Measurements from ENCODE around the gene NFAT5.

DNA sequence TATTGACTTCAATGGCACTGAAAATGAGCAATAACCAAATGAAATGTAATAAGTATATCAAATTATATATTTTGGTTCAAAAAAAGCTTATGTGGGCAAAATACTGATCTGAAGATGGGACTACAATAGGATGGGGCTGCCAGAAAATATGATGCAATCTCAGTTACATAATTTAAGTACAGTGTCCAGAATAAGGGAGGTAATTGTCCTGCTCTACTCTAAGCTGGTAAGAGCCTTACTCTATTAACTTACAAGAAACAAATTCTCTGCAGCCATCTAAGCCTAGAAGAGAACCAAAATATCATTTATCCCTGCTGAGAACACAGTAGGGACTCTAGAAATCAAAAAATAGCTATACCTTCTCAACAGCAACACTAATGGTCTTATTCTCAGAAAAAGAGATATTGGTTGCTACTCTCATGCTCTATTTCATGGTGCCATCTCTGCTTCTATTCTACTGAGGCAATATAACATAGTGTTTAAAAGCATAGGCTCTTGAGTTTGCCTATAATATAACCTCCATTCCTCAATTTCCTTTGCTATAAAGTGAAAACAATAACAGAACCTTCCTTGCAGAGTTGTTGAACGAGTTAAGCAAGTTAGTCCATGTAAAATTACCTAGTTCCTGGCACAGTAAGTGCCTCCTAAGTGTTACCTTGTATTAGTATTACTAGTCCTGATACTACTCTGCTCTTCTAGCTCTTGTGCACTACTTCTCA is 140.6 kb downstream of the NFAT5 start:
- no peak for TF ChIP-seq FOS (IDR thresholded peaks at IDR 0.05; ENCODE audit: extremely low read depth, insufficient read length)
- no peak for TF ChIP-seq MAZ (CRISPR knock-in tag; conservative IDR thresholded peaks at IDR 0.05 in 1 of 2, IDR thresholded peaks at IDR 0.05 in 1 of 2)
- TF ChIP-seq RBM17 (IDR thresholded peaks at IDR 0.05; ENCODE audit: borderline replicate concordance, low read depth, low read length): no peak
- TF ChIP-seq, protein P1, sequence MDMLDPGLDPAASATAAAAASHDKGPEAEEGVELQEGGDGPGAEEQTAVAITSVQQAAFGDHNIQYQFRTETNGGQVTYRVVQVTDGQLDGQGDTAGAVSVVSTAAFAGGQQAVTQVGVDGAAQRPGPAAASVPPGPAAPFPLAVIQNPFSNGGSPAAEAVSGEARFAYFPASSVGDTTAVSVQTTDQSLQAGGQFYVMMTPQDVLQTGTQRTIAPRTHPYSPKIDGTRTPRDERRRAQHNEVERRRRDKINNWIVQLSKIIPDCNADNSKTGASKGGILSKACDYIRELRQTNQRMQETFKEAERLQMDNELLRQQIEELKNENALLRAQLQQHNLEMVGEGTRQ (CRISPR knock-in tag; IDR thresholded peaks at IDR 0.05): no peak
- TF ChIP-seq TCF7L2 (IDR thresholded peaks at IDR 0.05; ENCODE audit: low read depth, low read length): no peak
- TF ChIP-seq, protein P2, sequence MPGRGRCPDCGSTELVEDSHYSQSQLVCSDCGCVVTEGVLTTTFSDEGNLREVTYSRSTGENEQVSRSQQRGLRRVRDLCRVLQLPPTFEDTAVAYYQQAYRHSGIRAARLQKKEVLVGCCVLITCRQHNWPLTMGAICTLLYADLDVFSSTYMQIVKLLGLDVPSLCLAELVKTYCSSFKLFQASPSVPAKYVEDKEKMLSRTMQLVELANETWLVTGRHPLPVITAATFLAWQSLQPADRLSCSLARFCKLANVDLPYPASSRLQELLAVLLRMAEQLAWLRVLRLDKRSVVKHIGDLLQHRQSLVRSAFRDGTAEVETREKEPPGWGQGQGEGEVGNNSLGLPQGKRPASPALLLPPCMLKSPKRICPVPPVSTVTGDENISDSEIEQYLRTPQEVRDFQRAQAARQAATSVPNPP (IDR thresholded peaks at IDR 0.05; ENCODE audit: borderline replicate concordance, insufficient read depth, insufficient read length): no peak
- no peak for TF ChIP-seq EP300 (IDR thresholded peaks at IDR 0.05; ENCODE audit: low read length)
- no peak for TF ChIP-seq RHOXF2B (CRISPR knock-in tag; conservative IDR thresholded peaks at IDR 0.05)
- no peak for TF ChIP-seq POLR2A (conservative IDR thresholded peaks at IDR 0.05)
- TF ChIP-seq ZC3H11A (IDR thresholded peaks at IDR 0.05; ENCODE audit: low read depth, low read length): no peak

Measured in K562 (cell line).